K562 (cell line): Measurements from ENCODE around the gene MC5R. TPM values are rescaled to one million over a fixed set of nuclear protein-coding genes. Genes with fewer than 3 reads are reported as not detected.

Source experiments
- ATAC-seq: fragments of 200-7000 bp; cut with Tn5 transposase; 3 replicates; pipeline ENCODE4 v1.9.1; 2020; ENCODE audit warnings: moderate library complexity
- BruUV-seq: library from RNA; stranded (reverse); fragments of 400-500 nt; replicated peaks from 2 replicates; lab custom pipeline; 2021; lab: Mats Ljungman, UMichigan
- CTCF ChIA-PET: fragments of 300-600 bp; formaldehyde crosslinking; extraction: SDS; loops from one replicate; lab custom pipeline; 2021; ENCODE audit warnings: low intra/inter-chr PET ratio; lab: Yijun Ruan, JAX
- POLR2A ChIA-PET: fragments of 300-600, 350-650 bp; sonication (Branson Sonifier 250); formaldehyde crosslinking; extraction: SDS; loops from one replicate; lab custom pipeline; 2021; ENCODE audit warnings: antibody characterized with exemption, inconsistent platforms; lab: Yijun Ruan, JAX
- DNase-seq, 4 experiments: peaks; one replicate each; pipeline versions ENCODE4 v3.0.0 to v3.0.0-alpha.2; 2011 to 2018; ENCODE audit warnings: low spot score in 3 of 4, mixed read lengths in 3 of 4; ENCODE audit errors: extremely low read depth in 1 of 4
- FAIRE-seq: peaks from 2 replicates; lab custom pipeline; 2011; peaks lifted over from hg19 to GRCh38; lab: Jason Lieb, UNC
- H2AFZ ChIP-seq: 2 replicates; pipeline ENCODE4 v1.6.0; 2011; ENCODE audit warnings: low read depth, low read length, control low read depth, inconsistent platforms
- H3K27ac ChIP-seq: fragments of 200-600 bp; 3 replicates; pipeline ENCODE4 v1.8.0; 2011; ENCODE audit warnings: low read depth, mild to moderate bottlenecking, control low read depth, inconsistent platforms, low read length, moderate library complexity, mixed read lengths; ENCODE audit errors: extremely low read depth
- H3K27me3 ChIP-seq, 2 experiments: fragments of 300-600 bp in 1 of 2; 2 replicates in 1 of 2; 3 replicates in 1 of 2; pipeline versions ENCODE4 v1.6.0 to v1.8.0; 2011; ENCODE audit warnings: inconsistent platforms in 2 of 2, low read length in 2 of 2, mild to moderate bottlenecking in 1 of 2, mixed read lengths in 1 of 2, moderate library complexity in 1 of 2; ENCODE audit not compliant: control insufficient read depth in 2 of 2, insufficient read depth in 2 of 2
- H3K36me3 ChIP-seq: fragments of 300-600 bp; 3 replicates; pipeline ENCODE4 v1.8.0; 2011; ENCODE audit warnings: mild to moderate bottlenecking, low read length, inconsistent platforms; ENCODE audit not compliant: control insufficient read depth, insufficient read depth
- H3K4me1 ChIP-seq, 2 experiments: fragments of 200-600 bp in 1 of 2; replicated peaks in 1 of 2; 2 replicates in 1 of 2; 3 replicates in 1 of 2; pipeline versions ENCODE4 v1.5.1 to v1.8.0; 2011; ENCODE audit warnings: inconsistent platforms in 2 of 2, low read length in 2 of 2, mild to moderate bottlenecking in 1 of 2, mixed read lengths in 1 of 2, moderate library complexity in 1 of 2; ENCODE audit not compliant: control insufficient read depth in 2 of 2, insufficient read depth in 2 of 2
- H3K4me2 ChIP-seq: 2 replicates; pipeline ENCODE4 v1.6.1; 2011; ENCODE audit warnings: low read length, control low read depth, inconsistent platforms, mixed read lengths; ENCODE audit not compliant: insufficient read depth
- H3K4me3 ChIP-seq: fragments of 200-600 bp; sonication (generic), shearing (Covaris generic); 2 replicates; pipeline ENCODE4 v1.5.1; 2016; ENCODE audit warnings: control low read depth, inconsistent platforms
- H3K79me2 ChIP-seq: fragments of 200-600 bp; 3 replicates; pipeline ENCODE4 v1.8.0; 2011; ENCODE audit warnings: low read length, inconsistent platforms; ENCODE audit not compliant: control insufficient read depth, insufficient read depth
- H3K9ac ChIP-seq, 2 experiments: 2 replicates each; pipeline versions ENCODE4 v1.6.0 to v1.6.1; 2011; ENCODE audit warnings: low read depth in 2 of 2, low read length in 2 of 2, control low read depth in 1 of 2, inconsistent platforms in 1 of 2, mild to moderate bottlenecking in 1 of 2, mixed read lengths in 1 of 2; ENCODE audit not compliant: insufficient read depth in 1 of 2
- H3K9me1 ChIP-seq: one replicate; pipeline ENCODE4 v1.6.0; 2011; ENCODE audit warnings: inconsistent platforms, mild to moderate bottlenecking, low read length, moderate library complexity; ENCODE audit not compliant: control insufficient read depth, insufficient read depth
- H3K9me3 ChIP-seq: replicated peaks from 2 replicates; pipeline ENCODE4 v1.5.1; 2011; ENCODE audit warnings: low read depth, low read length, inconsistent platforms; ENCODE audit not compliant: control insufficient read depth, insufficient read depth
- H4K20me1 ChIP-seq: replicated peaks from 2 replicates; pipeline ENCODE4 v1.6.1; 2011; ENCODE audit warnings: low read length, inconsistent platforms, mixed read lengths; ENCODE audit not compliant: control insufficient read depth, insufficient read depth
- DEAF1 ChIP-seq: fragments of 450-650 bp; formaldehyde crosslinking; IDR thresholded peaks from 2 replicates; pipeline ENCODE4 v1.4.0; 2020; ENCODE audit warnings: mild to moderate bottlenecking, moderate library complexity
- KLF10 ChIP-seq: fragments of 250-450 bp; sonication (Bioruptor Pico); IDR thresholded peaks from 2 replicates; pipeline ENCODE4 v1.6.1; 2021; ENCODE audit warnings: matching md5 sums
- MTF1 ChIP-seq: fragments of 250-450 bp; sonication (Bioruptor Pico); IDR thresholded peaks from 2 replicates; pipeline ENCODE4 v1.9.0; 2021; ENCODE audit warnings: moderate library complexity, mild to moderate bottlenecking, inconsistent platforms, borderline replicate concordance
- NUFIP1 ChIP-seq: fragments of 450-650 bp; IDR thresholded peaks from 2 replicates; pipeline ENCODE4 v1.6.1; 2018; ENCODE audit not compliant: partially characterized antibody
- RBM34 ChIP-seq: fragments of 200-400 bp; formaldehyde crosslinking; IDR thresholded peaks from 2 replicates; pipeline ENCODE4 v1.6.1; 2018; ENCODE audit warnings: low read length, borderline replicate concordance; ENCODE audit not compliant: insufficient read depth
- RFX5 ChIP-seq: IDR thresholded peaks from 2 replicates; pipeline ENCODE4 v1.6.1; 2011; ENCODE audit warnings: low read depth, mild to moderate bottlenecking, improper control_type of control experiment, low read length
- TCF7 ChIP-seq: sonication (generic); IDR thresholded peaks from 2 replicates; pipeline ENCODE4 v1.6.1; 2016; ENCODE audit warnings: antibody characterized with exemption, borderline replicate concordance
- TCF7L2 ChIP-seq: fragments of 150-350 bp; IDR thresholded peaks from 2 replicates; pipeline ENCODE4 v1.6.1; 2016; ENCODE audit warnings: low read depth, mild to moderate bottlenecking, low read length, moderate library complexity
- ZFP36 ChIP-seq: fragments of 150-350 bp; IDR thresholded peaks from 2 replicates; pipeline ENCODE4 v1.6.1; 2018; ENCODE audit warnings: low read length, low read depth; ENCODE audit not compliant: partially characterized antibody
- ZNF780A ChIP-seq: fragments of 250-450 bp; sonication (Bioruptor Pico); IDR thresholded peaks from 2 replicates; pipeline ENCODE4 v1.5.0; 2021; ENCODE audit warnings: mild to moderate bottlenecking
- ZZZ3 ChIP-seq: fragments of 450-650 bp; IDR thresholded peaks from 2 replicates; pipeline ENCODE4 v1.6.1; 2016; ENCODE audit warnings: antibody characterized with exemption, mild to moderate bottlenecking, moderate library complexity
- WGBS: fragments of 100-300 bp; shearing (Covaris generic); methylation state at CpG from one replicate; pipeline ENCODE4 v1.1.6; 2016; ENCODE audit warnings: low coverage, mixed read lengths; ENCODE audit not compliant: insufficient coverage; ENCODE audit errors: missing lambda C conversion rate; 5-methylcytosine and 5-hydroxymethylcytosine counted together
- in situ Hi-C: fragments of 300-500 bp; cut with MboI; formaldehyde crosslinking; loops from 4 replicates; pipeline ENCODE4 v1.15.0; 2018; ENCODE audit warnings: inconsistent platforms, mixed read lengths
- intact Hi-C: fragments of 100-400 bp; cut with micrococcal nuclease; formaldehyde crosslinking; loops from 2 replicates; pipeline ENCODE4 v1.14.2; 2022
- polyA plus RNA-seq, 8 experiments: library from polyadenylated mRNA; depleted of rRNA in 4 of 8; stranded (reverse) in 5 of 8; unstranded in 3 of 8; fragments of >200 nt; fragmentation: Nextera tagmentation in 2 of 8; fragmentation: Illumina TruSeq in 1 of 8; extraction: Ambion mirVana in 2 of 8; extraction: Trizol in 1 of 8; gene quantifications; 2 replicates each; pipeline versions ENCODE4 v1.2.1 to v1.2.3, GENCODE V29; 2011 to 2014; ENCODE audit warnings: inconsistent platforms in 1 of 8, missing spikeins in 1 of 8
- total RNA-seq, 7 experiments: library from RNA; depleted of rRNA in 6 of 7; stranded (reverse); fragments of >200 nt in 6 of 7; fragmentation: Illumina TruSeq in 2 of 7; extraction: Trizol in 2 of 7; gene quantifications; 2 replicates each; pipeline versions ENCODE4 v1.2.1 to v1.2.3, GENCODE V29; 2011 to 2021; ENCODE audit warnings: low replicate concordance in 1 of 7
- TF ChIP-seq, protein P1 (sequence below): fragments of 200-800 bp; sonication (Bioruptor generic); IDR thresholded peaks from 2 replicates; pipeline ENCODE4 v1.6.1; 2016; ENCODE audit warnings: missing genetic modification characterization, missing compliant biosample characterization
- TF ChIP-seq, protein P2 (sequence below): fragments of 250-450 bp; sonication (Bioruptor Pico); IDR thresholded peaks from 2 replicates; pipeline ENCODE4 v1.5.0; 2021

The MC5R gene
- total and polyA plus RNA-seq, 9 of the 15 experiments (the other 6 are each of a cell fraction or from before 2014, with no cell fraction given), result not detected

DNA sequence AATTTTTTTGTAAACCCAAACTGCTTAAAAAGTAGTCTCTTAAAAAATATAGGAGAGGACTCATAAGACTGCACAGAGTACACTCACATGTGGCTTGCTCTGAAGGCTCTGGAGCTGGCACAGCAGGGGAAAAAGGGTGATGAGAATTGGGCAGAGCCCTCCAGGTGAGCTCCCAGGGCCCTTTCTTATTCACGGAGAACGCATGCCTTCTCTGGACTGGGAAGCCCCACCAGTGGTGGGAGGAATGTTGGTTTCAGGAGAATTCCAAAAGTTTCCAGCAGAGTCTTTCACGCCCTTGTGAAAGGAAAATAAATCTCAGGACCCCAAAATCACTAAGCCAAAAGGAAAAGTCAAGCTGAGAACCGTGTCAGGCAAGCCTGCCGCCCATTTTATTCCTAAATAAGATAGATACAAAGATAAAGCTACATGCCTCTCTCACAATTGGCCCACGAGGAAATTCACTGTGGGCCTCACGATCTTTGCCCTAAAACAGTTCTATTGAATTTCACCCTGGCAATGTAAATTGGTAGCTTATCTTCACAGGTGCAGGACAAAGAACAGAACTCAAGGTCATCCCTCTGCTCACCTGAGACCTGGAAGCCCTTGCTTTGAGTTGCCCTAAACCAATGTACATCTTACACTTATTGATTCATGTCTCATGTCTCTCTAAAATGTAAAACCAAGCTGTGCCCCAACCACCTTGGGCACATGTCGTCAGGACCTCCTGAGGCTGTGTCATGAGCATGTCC lies 15.5 kb upstream of the MC5R start (continued):
- TF ChIP-seq NUFIP1, result no peak
- no peak for TF ChIP-seq KLF10 (CRISPR knock-in tag)
- TF ChIP-seq RBM34, result no peak
- no peak for TF ChIP-seq ZZZ3
- TF ChIP-seq TCF7, result no peak

DNA sequence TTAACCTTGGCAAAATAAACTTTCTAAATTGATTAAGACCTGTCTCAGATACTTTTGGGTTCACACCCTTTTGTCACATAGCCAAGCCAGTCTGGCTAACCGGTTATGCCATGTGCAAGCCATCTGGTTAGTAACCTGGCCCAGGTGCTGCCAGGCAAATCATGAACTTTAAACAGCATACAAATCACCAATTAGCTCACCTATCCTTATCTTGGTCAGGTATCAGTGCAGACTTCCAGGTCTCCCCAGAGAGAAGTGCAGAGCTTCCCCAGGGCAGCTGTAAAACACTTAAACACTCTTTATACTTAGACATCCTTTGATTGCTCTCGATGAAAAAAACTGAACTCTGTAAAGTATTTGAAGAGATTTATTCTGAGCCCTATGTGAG lies 14.9 kb upstream of the MC5R start:
- DNase-seq, result no peak
- no TSS peak for BruUV-seq
- ChIA-PET POLR2A (no interaction called here), CTCF (no interaction called here)
- in situ Hi-C loops (no loop called here), intact Hi-C loops (no loop called here)
- no peaks in the 10 kb centered on the region for H4K20me1 ChIP-seq
- no peak overlapping the region for H3K27ac ChIP-seq
- WGBS, result 8% methylated on average over 2 of the region's 2 CpGs
- no peak overlapping the region for H3K9ac ChIP-seq
- FAIRE-seq, result no peak
- H3K9me1 ChIP-seq, result no peaks in the 10 kb centered on the region
- no peaks in the 10 kb centered on the region for H3K79me2 ChIP-seq
- no peak overlapping the region for H3K4me2 ChIP-seq
- no peaks in the 10 kb centered on the region; a peak in 1 of 5 replicates for H3K27me3 ChIP-seq
- no peak for ATAC-seq
- H3K4me3 ChIP-seq, result no peak overlapping the region
- H3K36me3 ChIP-seq, result no peaks in the 10 kb centered on the region
- H3K4me1 ChIP-seq, result no peaks in the 10 kb centered on the region
- no peak overlapping the region for H2AFZ ChIP-seq
- no peaks in the 10 kb centered on the region for H3K9me3 ChIP-seq
- TF ChIP-seq TCF7L2 (no peak), RFX5 (no peak), MTF1 (CRISPR knock-in tag) (no peak), DEAF1 (CRISPR knock-in tag) (no peak), ZFP36 (no peak), ZNF780A (CRISPR knock-in tag) (no peak)
- TF ChIP-seq, protein P1, sequence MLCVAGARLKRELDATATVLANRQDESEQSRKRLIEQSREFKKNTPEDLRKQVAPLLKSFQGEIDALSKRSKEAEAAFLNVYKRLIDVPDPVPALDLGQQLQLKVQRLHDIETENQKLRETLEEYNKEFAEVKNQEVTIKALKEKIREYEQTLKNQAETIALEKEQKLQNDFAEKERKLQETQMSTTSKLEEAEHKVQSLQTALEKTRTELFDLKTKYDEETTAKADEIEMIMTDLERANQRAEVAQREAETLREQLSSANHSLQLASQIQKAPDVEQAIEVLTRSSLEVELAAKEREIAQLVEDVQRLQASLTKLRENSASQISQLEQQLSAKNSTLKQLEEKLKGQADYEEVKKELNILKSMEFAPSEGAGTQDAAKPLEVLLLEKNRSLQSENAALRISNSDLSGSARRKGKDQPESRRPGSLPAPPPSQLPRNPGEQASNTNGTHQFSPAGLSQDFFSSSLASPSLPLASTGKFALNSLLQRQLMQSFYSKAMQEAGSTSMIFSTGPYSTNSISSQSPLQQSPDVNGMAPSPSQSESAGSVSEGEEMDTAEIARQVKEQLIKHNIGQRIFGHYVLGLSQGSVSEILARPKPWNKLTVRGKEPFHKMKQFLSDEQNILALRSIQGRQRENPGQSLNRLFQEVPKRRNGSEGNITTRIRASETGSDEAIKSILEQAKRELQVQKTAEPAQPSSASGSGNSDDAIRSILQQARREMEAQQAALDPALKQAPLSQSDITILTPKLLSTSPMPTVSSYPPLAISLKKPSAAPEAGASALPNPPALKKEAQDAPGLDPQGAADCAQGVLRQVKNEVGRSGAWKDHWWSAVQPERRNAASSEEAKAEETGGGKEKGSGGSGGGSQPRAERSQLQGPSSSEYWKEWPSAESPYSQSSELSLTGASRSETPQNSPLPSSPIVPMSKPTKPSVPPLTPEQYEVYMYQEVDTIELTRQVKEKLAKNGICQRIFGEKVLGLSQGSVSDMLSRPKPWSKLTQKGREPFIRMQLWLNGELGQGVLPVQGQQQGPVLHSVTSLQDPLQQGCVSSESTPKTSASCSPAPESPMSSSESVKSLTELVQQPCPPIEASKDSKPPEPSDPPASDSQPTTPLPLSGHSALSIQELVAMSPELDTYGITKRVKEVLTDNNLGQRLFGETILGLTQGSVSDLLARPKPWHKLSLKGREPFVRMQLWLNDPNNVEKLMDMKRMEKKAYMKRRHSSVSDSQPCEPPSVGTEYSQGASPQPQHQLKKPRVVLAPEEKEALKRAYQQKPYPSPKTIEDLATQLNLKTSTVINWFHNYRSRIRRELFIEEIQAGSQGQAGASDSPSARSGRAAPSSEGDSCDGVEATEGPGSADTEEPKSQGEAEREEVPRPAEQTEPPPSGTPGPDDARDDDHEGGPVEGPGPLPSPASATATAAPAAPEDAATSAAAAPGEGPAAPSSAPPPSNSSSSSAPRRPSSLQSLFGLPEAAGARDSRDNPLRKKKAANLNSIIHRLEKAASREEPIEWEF, result no peak
- TF ChIP-seq, protein P2, sequence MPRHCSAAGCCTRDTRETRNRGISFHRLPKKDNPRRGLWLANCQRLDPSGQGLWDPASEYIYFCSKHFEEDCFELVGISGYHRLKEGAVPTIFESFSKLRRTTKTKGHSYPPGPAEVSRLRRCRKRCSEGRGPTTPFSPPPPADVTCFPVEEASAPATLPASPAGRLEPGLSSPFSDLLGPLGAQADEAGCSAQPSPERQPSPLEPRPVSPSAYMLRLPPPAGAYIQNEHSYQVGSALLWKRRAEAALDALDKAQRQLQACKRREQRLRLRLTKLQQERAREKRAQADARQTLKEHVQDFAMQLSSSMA (CRISPR knock-in tag), result no peak
